SK-N-SH treated with all-trans-retinoic acid at 6 μM for 48 hours (cell line): Measurements from ENCODE around the gene ZMIZ2.

Experiments used
- ARNTL ChIP-seq: fragments of 450-650 bp; formaldehyde crosslinking; IDR thresholded peaks from 2 replicates; pipeline ENCODE4 v1.5.0; 2020; ENCODE audit warnings: low read depth, mild to moderate bottlenecking, moderate library complexity, borderline replicate concordance
- POU6F1 ChIP-seq: fragments of 250-450 bp; sonication (Bioruptor Pico); IDR thresholded peaks from 2 replicates; pipeline ENCODE4 v1.8.0; 2021; ENCODE audit warnings: low read depth, mild to moderate bottlenecking, moderate library complexity, borderline replicate concordance
- RARB ChIP-seq: fragments of 250-450 bp; sonication (Bioruptor Pico); IDR thresholded peaks from 2 replicates; pipeline ENCODE4 v1.8.0; 2021; ENCODE audit warnings: mild to moderate bottlenecking, moderate library complexity
- ZC3H10 ChIP-seq: fragments of 250-450 bp; sonication (Bioruptor Pico); IDR thresholded peaks from 2 replicates; pipeline ENCODE4 v1.5.1; 2021; ENCODE audit warnings: mild to moderate bottlenecking, moderate library complexity
- ZFP30 ChIP-seq: fragments of 450-650 bp; formaldehyde crosslinking; IDR thresholded peaks from 2 replicates; pipeline ENCODE4 v1.5.0; 2022; ENCODE audit warnings: mild to moderate bottlenecking, moderate library complexity
- ZNF8 ChIP-seq: fragments of 450-650 bp; formaldehyde crosslinking; IDR thresholded peaks from 2 replicates; pipeline ENCODE4 v1.5.0; 2020; ENCODE audit warnings: mild to moderate bottlenecking, moderate library complexity
- TF ChIP-seq, protein P1 (sequence below): fragments of 250-450 bp; sonication (Bioruptor Pico); IDR thresholded peaks from 2 replicates; pipeline ENCODE4 v1.5.1; 2020; ENCODE audit warnings: low read depth, mild to moderate bottlenecking, moderate library complexity
- TF ChIP-seq, protein P2 (sequence below): fragments of 250-450 bp; sonication (Bioruptor Pico); IDR thresholded peaks from 2 replicates; pipeline ENCODE4 v1.8.0; 2020; ENCODE audit warnings: mild to moderate bottlenecking, moderate library complexity, borderline replicate concordance

- TF ChIP-seq ARNTL (no peak), ZFP30 (CRISPR knock-in tag) (no peak), ZNF8 (no peak), POU6F1 (no peak), ZC3H10 (CRISPR knock-in tag) (no peak), RARB (no peak)
- TF ChIP-seq, protein P1, sequence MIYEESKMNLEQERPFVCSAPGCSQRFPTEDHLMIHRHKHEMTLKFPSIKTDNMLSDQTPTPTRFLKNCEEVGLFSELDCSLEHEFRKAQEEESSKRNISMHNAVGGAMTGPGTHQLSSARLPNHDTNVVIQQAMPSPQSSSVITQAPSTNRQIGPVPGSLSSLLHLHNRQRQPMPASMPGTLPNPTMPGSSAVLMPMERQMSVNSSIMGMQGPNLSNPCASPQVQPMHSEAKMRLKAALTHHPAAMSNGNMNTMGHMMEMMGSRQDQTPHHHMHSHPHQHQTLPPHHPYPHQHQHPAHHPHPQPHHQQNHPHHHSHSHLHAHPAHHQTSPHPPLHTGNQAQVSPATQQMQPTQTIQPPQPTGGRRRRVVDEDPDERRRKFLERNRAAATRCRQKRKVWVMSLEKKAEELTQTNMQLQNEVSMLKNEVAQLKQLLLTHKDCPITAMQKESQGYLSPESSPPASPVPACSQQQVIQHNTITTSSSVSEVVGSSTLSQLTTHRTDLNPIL (CRISPR knock-in tag): no peak
- TF ChIP-seq, protein P2, sequence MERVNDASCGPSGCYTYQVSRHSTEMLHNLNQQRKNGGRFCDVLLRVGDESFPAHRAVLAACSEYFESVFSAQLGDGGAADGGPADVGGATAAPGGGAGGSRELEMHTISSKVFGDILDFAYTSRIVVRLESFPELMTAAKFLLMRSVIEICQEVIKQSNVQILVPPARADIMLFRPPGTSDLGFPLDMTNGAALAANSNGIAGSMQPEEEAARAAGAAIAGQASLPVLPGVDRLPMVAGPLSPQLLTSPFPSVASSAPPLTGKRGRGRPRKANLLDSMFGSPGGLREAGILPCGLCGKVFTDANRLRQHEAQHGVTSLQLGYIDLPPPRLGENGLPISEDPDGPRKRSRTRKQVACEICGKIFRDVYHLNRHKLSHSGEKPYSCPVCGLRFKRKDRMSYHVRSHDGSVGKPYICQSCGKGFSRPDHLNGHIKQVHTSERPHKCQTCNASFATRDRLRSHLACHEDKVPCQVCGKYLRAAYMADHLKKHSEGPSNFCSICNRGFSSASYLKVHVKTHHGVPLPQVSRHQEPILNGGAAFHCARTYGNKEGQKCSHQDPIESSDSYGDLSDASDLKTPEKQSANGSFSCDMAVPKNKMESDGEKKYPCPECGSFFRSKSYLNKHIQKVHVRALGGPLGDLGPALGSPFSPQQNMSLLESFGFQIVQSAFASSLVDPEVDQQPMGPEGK (CRISPR knock-in tag): no peak
These were observed 20.7 kb upstream of the ZMIZ2 start for GRCh38 chr7:44727937-44728262.
